ENCODE measurements around the gene SCN5A. TPM values are rescaled to one million over a fixed set of nuclear protein-coding genes. Genes with fewer than 3 reads are reported as not detected.
A peak's percentile ranks its signal among the peaks of the same experiment; 100 is the strongest.

Gene SCN5A
- total and polyA plus RNA-seq, 10 donors = 0.02 to 1.2 (median 0.17) TPM; not detected in 3

DNA sequence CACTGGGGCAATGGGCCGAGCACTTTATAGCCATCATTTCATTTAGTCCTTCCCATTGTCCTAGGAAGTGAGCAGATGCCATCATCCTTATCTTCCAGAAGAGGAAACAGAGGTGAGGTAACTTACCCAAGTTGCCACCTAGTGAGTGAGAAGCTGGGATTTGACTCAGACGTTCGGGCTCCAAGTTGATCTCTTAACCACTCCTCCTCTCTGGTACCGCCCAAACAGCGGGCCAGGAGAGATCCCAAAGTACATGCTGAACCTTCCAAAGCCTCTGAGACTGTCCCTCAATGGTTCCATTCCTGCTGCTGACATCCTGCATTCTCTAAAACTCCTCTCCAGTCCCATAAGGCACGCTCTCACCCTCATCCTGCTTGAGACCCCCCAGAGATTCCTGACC is 97.1 kb downstream of the SCN5A start:
- DNase-seq = no peak

GRCh38 chr3:38551026-38551832 is 98.3 kb downstream of the SCN5A start:
- intact Hi-C loops (cut with DNase I; ENCODE audit: low total_unique reads) = no loop called here
- Histone ChIP-seq H3K4me1 (no peaks in the 10 kb centered on the region), H3K9me3 (peaks cover 0 to 14% (median 5%) of the 10 kb centered on the region in 8 donors), H3K4me3 (no peak overlapping the region), H3K27ac (no peak overlapping the region), H3K36me3 (peaks cover 0 to 10% (median 0%) of the 10 kb centered on the region in 6 donors), H3K27me3 (replicated peaks in 1 of 7) (no peaks in the 10 kb centered on the region)
- TF ChIP-seq POLR2A (IDR thresholded peaks at IDR 0.05) (no peak), POLR2AphosphoS5 (IDR thresholded peaks at IDR 0.05) (no peak)
- peak; percentile 45 for DNase-seq
- WGBS, 5 donors = 90 to 96% (median 94%) methylated on average over 27 to 30 of the region's 30 CpGs

More for the DNA sequence above, 97.1 kb downstream of the SCN5A start:
- Histone ChIP-seq H3K4me1 (no peaks in the 10 kb centered on the region), H3K4me3 (no peak overlapping the region), H3K27me3 (replicated peaks in 1 of 7) (no peaks in the 10 kb centered on the region), H3K9me3 (peaks cover 0 to 14% (median 5%) of the 10 kb centered on the region in 8 donors), H3K27ac (no peak overlapping the region), H3K36me3 (peaks cover 0 to 10% (median 0%) of the 10 kb centered on the region in 6 donors)
- 73 to 90% (median 85%) methylated on average over 6 of the region's 6 CpGs for WGBS, 5 donors
- intact Hi-C loops (cut with DNase I; ENCODE audit: low total_unique reads) = no loop called here
- TF ChIP-seq POLR2AphosphoS5 (IDR thresholded peaks at IDR 0.05) = no peak
- no peak for TF ChIP-seq CTCF (IDR thresholded peaks at IDR 0.05 in 8 of 11, conservative IDR thresholded peaks at IDR 0.05 in 3 of 11)
- no peak for TF ChIP-seq POLR2A (IDR thresholded peaks at IDR 0.05)

- H3K36me3 ChIP-seq = peaks cover 0 to 10% (median 0%) of the 10 kb centered on the region in 6 donors
- no peaks in the 10 kb centered on the region for H3K4me1 ChIP-seq
- H3K27ac ChIP-seq = no peak overlapping the region
- H3K9me3 ChIP-seq = peaks cover 0 to 14% (median 5%) of the 10 kb centered on the region in 8 donors
- intact Hi-C loops (cut with DNase I; ENCODE audit: low total_unique reads) = no loop called here
- no peaks in the 10 kb centered on the region for H3K27me3 ChIP-seq (replicated peaks in 1 of 7)
- peak; percentile 59 for DNase-seq
- TF ChIP-seq CTCF (IDR thresholded peaks at IDR 0.05 in 8 of 11, conservative IDR thresholded peaks at IDR 0.05 in 3 of 11) = no peak
- H3K4me3 ChIP-seq = no peak overlapping the region
- 92 to 97% (median 94%) methylated on average over 31 to 33 of the region's 33 CpGs for WGBS, 5 donors
Measured at GRCh38 chr3:38549957-38550840, 99.3 kb downstream of the SCN5A start.

- no peak overlapping the region for H3K4me3 ChIP-seq
- H3K4me1 ChIP-seq = no peaks in the 10 kb centered on the region
- peaks cover 0 to 12% (median 5%) of the 10 kb centered on the region in 8 donors for H3K9me3 ChIP-seq
- DNase-seq = peak; percentile 49
- TF ChIP-seq POLR2A (IDR thresholded peaks at IDR 0.05) (no peak), POLR2AphosphoS5 (IDR thresholded peaks at IDR 0.05) (no peak), CTCF (IDR thresholded peaks at IDR 0.05 in 8 of 11, conservative IDR thresholded peaks at IDR 0.05 in 3 of 11) (no peak)
- no peak overlapping the region for H3K27ac ChIP-seq
- intact Hi-C loops (cut with DNase I; ENCODE audit: low total_unique reads) = no loop called here
- peaks cover 0 to 10% (median 0%) of the 10 kb centered on the region in 6 donors for H3K36me3 ChIP-seq
- 70 to 90% (median 84%) methylated on average over 4 to 7 of the region's 7 CpGs for WGBS, 5 donors
- no peaks in the 10 kb centered on the region for H3K27me3 ChIP-seq (replicated peaks in 1 of 7)
Measured at GRCh38 chr3:38549486-38549885, 100.0 kb downstream of the SCN5A start.
